ENCODE data around the gene PLCH1.

PLCH1 gene

DNA sequence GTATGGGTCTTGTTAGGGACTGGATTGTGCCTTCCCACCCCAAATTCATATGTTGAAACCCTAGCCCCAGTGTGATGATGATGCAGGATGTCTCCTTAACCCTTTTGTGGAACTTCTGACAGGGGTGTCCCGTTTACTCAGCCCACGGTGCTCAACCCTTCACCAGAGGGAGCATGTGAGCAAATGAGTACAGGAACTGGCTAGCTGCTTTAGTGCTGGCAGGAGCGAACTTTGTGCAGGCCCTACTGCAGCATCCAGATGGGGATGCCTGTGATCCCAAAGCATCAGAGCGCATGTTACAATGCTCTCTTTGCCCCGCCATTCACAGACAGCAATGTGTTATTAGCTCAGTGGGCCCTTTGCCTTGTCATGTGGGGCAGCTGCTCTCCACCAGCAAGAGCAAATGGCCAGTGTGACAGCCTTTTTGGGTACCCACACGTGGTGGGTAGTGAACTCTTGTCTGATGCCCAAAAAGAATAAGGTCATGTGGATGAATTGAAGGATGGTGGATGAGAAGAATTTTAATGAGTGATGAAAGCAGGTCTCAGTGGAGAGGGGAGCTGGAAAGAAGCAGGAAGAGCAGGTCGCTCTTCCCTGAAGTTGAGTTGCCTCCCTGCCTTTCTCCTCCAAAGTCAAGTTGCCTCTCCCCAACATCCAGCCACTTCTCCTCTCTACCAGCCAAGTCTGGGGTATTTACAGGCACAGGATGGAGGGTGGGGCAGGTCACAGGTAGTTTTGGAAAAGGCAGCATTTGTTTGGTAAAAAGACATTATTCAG lies 388.1 kb downstream of the PLCH1 start:
- no peak overlapping the region for H3K4me3 ChIP-seq (ENCODE audit: low read depth, low read length)
- TF ChIP-seq, protein P1, sequence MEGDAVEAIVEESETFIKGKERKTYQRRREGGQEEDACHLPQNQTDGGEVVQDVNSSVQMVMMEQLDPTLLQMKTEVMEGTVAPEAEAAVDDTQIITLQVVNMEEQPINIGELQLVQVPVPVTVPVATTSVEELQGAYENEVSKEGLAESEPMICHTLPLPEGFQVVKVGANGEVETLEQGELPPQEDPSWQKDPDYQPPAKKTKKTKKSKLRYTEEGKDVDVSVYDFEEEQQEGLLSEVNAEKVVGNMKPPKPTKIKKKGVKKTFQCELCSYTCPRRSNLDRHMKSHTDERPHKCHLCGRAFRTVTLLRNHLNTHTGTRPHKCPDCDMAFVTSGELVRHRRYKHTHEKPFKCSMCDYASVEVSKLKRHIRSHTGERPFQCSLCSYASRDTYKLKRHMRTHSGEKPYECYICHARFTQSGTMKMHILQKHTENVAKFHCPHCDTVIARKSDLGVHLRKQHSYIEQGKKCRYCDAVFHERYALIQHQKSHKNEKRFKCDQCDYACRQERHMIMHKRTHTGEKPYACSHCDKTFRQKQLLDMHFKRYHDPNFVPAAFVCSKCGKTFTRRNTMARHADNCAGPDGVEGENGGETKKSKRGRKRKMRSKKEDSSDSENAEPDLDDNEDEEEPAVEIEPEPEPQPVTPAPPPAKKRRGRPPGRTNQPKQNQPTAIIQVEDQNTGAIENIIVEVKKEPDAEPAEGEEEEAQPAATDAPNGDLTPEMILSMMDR (IDR thresholded peaks at IDR 0.05; ENCODE audit: low read depth, low read length) = no peak

DNA sequence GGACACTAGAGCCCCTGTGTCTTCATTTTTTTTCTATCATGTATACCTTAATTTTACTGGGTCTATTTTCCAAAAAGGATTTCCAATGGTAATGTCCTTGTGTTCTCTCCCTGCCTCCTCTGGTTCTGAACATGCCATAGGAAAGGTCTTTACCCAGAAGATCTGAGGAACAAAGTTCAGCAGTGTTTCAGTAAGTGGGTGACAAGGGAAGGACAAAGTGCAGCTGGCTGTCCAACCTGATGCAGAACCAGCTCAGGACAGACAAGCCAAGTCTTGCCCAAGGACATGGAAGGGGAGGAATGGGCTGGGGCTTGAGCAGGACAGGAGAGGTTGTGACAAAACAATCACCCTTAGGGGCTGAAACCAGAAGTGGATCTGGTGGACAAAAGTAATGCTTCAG lies 390.2 kb downstream of the PLCH1 start:
- TF ChIP-seq, protein P1 (IDR thresholded peaks at IDR 0.05; ENCODE audit: low read depth, low read length) = no peak
- H3K4me3 ChIP-seq (ENCODE audit: low read depth, low read length) = no peak overlapping the region

DNA sequence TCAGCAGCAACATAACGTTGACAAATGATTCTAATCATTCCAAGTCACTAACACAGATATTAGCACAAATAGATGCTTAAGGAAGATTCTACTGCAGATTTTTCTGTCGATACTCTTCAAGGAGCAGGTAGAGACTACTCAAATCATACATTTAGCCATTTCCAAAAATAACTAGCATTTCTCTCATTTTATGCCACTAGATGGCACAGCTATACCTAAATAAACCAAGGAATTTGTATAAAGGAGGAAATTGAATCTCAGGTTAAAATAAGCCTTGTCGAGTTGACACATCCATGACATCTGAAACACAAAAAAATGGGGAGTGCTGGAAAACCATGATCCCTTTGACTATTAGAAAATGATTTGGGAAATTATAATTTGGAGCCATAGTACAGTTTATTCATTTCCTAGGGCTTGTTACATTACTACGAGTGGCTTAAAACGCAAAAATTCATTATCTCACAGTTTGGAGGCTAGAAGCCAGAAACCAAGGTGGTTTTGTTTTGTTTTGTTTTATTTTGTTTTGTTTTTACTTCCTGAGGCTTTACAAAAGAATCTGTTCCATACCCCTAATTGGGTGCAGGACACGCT lies 391.9 kb downstream of the PLCH1 start:
- H3K4me3 ChIP-seq (ENCODE audit: low read depth, low read length) = no peak overlapping the region
- TF ChIP-seq, protein P1 (IDR thresholded peaks at IDR 0.05; ENCODE audit: low read depth, low read length) = peak; percentile 21; the same call in 1 of the 2 replicates

DNA sequence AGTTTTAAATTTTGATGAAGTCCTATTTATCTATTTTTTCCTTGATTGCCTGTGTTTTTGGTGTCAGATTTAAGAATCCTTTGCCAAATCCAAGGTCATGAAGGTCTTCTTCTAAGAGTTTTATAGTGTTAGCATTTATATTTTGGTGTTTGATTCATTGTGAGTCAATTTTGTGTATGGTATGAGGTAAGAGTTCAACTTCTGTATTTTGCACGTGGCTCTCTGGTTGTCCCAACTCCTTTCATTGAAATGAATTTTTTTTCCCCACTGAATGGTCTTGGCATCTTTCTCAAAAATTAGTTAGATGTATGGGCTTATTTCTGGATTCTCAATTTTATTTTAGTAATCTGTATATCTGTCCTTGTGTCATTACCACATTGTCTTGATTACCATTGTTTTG lies 394.3 kb downstream of the PLCH1 start:
- TF ChIP-seq, protein P1 (IDR thresholded peaks at IDR 0.05; ENCODE audit: low read depth, low read length) = no peak
- no peak overlapping the region for H3K4me3 ChIP-seq (ENCODE audit: low read depth, low read length)

DNA sequence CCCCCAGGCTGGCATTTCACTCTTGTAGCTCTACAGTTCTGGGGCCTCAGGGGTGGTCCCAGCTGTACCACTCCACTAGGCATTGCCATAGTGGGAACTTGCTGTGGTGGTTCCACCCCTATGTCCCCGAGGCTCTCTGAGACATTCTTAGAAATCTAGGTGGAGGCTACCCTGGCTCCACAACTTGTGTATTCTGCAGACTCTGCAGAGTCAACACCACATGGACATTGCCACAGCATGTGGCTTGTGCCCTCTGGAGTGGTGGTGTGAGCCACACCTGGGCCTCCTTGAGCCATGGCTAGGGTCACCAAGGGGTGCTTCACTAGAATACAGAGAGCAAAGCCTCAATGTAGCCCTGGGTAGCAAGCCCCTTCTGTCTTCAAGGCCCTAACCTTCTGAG lies 397.0 kb downstream of the PLCH1 start:
- TF ChIP-seq, protein P1 (IDR thresholded peaks at IDR 0.05; ENCODE audit: low read depth, low read length) = no peak
- no peak overlapping the region for H3K4me3 ChIP-seq (ENCODE audit: low read depth, low read length)

DNA sequence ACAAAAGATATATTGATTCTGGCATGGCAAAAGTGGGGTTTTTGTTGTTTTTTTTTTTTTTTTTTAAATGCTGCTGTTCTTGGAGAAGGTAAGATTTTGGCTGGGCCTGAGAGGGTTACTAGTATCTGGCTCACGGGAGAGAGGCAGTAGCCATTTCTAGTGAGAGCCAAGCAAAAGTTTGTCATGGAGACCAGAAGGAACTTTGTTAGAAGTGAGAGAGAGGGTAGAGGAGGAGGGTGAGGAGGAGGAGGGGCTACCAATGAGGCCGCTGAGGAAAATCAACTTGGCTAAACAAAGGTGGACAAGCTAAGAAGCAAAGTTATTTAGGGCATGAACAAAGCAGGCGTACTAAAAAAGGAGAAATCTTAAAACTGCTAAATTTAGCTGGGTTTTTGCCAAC lies 402.5 kb downstream of the PLCH1 start:
- no peak overlapping the region for H3K4me3 ChIP-seq (ENCODE audit: low read depth, low read length)
- TF ChIP-seq, protein P1 (IDR thresholded peaks at IDR 0.05; ENCODE audit: low read depth, low read length) = no peak

DNA sequence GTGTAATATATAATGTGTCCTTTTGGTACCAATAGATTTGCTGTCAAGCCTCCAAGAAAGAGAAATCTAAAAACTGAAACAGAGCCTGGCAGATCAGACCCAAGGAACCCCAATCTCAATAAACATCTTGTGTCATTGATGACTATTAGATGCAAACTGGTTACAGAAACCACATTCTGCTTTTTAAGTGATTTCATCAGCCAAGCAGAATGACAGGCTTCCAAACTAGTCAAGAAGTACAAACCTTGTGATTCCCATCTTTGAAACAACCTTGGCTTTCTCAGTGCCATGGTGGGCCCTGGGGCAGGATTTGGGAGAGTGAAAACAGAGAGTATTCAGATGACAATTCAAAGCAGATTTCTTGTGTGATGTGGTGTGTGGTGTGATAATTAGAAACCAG lies 405.8 kb downstream of the PLCH1 start:
- H3K4me3 ChIP-seq (ENCODE audit: low read depth, low read length) = no peak overlapping the region

More for the DNA sequence above, 405.8 kb downstream of the PLCH1 start:
- TF ChIP-seq, protein P1 (IDR thresholded peaks at IDR 0.05; ENCODE audit: low read depth, low read length) = no peak

Measured in WI38 (cell line).